ENCODE results near the gene TMEM163.

Gene TMEM163

DNA sequence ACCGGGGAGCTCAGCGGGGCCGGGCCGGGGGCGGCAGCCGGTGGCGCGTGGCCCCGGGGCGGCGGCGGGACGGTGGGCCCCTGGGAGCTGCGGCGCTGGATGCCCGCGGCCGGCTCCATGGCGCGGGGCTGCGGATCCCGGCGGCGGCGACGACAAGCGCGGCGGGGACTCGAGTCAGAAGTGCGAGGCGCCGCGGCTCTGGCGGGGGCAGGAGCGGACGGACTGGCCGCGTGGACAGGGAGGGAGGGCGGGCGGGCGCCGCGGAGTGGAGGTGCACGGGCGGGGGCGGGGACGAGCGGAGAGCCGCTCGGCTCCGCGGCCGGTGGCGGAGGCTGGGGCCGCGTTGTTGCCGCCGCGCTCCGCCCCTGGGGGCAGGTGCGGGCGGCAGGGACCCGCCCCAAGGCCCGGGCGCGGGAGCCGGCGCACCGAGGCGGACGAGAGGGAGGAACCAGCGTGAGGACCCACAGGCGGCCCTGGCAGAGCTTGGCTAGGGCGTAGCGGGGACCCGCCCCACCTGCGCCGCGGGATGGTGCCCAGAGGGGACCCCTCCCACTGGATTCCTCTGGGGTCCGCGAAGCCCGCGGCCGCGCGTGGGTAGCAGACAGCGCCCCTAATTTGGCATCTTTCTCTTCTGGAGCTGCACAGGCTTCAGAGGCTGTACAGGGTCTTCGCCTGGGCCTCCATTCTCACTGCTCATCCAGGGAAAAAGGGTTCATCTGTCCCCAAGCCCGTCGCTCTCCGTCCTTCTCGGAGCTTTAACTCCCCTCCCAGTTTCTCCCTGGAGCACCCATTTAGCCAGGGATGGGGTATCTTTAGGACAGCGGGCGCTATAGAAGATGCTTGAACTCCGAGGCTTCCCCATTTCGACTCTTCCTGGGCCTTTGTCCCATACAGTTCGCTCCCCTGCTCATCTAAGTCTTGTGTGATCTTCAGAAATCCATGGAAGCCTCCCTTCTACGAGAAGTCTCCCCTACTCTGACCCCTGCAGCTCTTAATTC is at the start of gene TMEM163:
Gene TMEM163 (minus strand): TSS at position 184 of the 998 bp plus-strand sequence.
- H3K4me3 ChIP-seq (ENCODE audit: low read depth, low read length): peak within 1 kb of the TSS; percentile 15; the same call in 1 of the 2 replicates
- no peak for DNase-seq (ENCODE audit: low read depth)
- TF ChIP-seq, protein P1, sequence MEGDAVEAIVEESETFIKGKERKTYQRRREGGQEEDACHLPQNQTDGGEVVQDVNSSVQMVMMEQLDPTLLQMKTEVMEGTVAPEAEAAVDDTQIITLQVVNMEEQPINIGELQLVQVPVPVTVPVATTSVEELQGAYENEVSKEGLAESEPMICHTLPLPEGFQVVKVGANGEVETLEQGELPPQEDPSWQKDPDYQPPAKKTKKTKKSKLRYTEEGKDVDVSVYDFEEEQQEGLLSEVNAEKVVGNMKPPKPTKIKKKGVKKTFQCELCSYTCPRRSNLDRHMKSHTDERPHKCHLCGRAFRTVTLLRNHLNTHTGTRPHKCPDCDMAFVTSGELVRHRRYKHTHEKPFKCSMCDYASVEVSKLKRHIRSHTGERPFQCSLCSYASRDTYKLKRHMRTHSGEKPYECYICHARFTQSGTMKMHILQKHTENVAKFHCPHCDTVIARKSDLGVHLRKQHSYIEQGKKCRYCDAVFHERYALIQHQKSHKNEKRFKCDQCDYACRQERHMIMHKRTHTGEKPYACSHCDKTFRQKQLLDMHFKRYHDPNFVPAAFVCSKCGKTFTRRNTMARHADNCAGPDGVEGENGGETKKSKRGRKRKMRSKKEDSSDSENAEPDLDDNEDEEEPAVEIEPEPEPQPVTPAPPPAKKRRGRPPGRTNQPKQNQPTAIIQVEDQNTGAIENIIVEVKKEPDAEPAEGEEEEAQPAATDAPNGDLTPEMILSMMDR (IDR thresholded peaks at IDR 0.05; ENCODE audit: control insufficient read depth, extremely low read depth, insufficient read depth): no peak

DNA sequence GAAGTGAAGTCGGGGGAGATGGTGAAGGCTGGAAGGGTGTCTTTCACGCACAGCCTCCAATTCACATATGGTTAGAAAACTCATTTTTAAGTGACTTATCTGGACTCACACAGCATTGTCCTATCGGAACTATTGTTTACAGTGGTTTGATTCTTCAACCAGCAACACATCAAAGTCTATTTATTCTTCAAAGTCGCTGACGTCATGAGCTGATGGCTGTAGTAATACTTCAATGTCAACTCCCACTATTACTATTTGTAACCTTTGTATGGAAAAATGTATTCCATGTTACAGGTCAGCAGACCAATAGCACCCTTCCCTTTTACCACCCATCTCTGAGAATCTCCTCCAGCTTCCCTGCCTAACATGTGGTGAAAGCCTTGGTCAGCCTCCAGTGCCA is 47.8 kb upstream of the TMEM163 start:
- TF ChIP-seq, protein P1 (IDR thresholded peaks at IDR 0.05; ENCODE audit: control insufficient read depth, extremely low read depth, insufficient read depth): no peak
- DNase-seq (ENCODE audit: low read depth): no peak
- H3K4me3 ChIP-seq (ENCODE audit: low read depth, low read length): no peak overlapping the region

DNA sequence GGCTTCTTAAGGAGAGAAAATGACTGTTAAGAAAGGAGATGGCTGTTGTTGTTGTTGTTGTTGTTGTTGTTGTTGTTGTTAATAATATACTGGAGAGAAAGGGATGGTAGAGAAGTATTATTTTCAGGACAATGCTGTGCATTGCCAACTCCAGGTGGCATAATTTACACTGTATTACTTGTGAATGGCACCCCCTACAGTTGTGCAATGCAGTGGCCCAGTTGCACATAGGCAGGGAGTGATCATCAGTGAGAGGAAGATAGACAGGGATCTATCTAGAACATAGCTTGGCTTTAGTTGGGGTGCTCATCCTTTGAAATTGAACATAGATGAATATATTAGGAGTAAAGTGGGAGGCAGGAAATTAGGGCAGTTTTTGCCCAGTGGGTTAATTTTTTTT is 47.2 kb upstream of the TMEM163 start:
- no peak overlapping the region for H3K4me3 ChIP-seq (ENCODE audit: low read depth, low read length)
- TF ChIP-seq, protein P1 (IDR thresholded peaks at IDR 0.05; ENCODE audit: control insufficient read depth, extremely low read depth, insufficient read depth): no peak
- no peak for DNase-seq (ENCODE audit: low read depth)

DNA sequence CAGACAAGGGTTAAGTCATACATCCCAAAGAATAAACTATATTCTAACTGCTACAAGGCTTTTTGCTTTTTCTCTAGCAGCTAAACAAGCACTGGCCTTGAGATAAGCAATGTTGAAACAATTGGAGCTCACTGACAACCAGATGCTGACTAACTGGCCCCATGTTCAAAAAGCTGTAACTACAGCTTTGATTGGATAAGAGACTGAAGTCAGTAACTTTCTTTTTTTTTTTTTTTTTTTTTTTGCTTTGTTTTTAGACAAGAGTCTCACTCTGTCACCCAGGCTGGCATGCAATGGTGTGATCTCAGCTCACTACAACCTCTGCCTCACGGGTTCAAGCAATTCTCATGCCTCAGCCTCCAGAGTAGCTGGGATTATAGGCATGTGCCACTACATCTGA is 45.4 kb upstream of the TMEM163 start:
- no peak for DNase-seq (ENCODE audit: low read depth)
- TF ChIP-seq, protein P1 (IDR thresholded peaks at IDR 0.05; ENCODE audit: control insufficient read depth, extremely low read depth, insufficient read depth): no peak
- H3K4me3 ChIP-seq (ENCODE audit: low read depth, low read length): no peak overlapping the region

DNA sequence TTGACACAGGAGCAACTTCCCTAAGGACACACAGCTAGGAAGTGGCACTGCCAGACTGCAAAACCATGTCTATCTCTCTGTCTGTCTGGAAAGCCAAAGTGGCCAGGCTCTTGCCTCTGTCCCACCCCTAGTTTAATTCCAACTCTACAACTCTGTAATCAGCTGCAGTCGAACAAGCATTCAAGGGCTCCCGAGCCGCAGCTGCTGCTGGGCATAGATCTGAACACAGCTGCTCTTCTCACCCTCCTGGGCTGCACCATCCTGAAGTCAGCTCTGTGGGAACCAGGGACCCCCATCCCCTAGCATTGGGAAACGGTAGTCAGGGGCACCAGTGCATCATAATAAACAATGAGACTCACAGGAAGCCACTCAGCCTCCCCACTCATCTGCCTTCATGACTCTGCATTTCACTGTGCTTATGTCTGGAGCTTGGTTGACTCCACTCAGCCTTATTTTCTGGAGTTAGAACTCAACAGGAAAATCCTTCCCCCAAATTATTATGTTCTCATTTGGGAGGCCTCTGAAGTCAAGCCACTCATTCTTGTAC is 44.4 kb upstream of the TMEM163 start:
- H3K4me3 ChIP-seq (ENCODE audit: low read depth, low read length): no peak overlapping the region
- TF ChIP-seq, protein P1 (IDR thresholded peaks at IDR 0.05; ENCODE audit: control insufficient read depth, extremely low read depth, insufficient read depth): no peak
- DNase-seq (ENCODE audit: low read depth): no peak

DNA sequence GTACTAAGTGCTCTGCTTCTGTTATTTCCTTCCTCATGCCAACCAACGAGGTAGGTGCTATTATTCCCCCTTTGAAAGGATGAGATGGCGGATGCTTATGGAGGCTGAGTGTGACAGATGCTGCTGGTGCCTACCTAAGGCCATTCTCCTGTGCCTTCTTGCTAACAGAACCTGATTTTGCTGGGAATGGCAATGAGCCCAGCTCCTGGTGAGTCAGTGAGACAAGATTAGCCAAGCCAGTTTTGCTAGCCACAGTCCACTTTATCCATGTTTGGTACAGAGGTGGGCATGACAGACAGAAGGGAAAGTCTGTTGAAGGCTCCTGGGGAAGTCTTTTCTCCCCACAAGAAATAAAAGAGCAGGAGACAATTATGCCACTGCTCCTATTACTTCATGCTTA is 43.7 kb upstream of the TMEM163 start:
- DNase-seq (ENCODE audit: low read depth): no peak
- TF ChIP-seq, protein P1 (IDR thresholded peaks at IDR 0.05; ENCODE audit: control insufficient read depth, extremely low read depth, insufficient read depth): no peak
- no peak overlapping the region for H3K4me3 ChIP-seq (ENCODE audit: low read depth, low read length)

All from LNCaP clone FGC (cell line).